Daoy (cell line): Measurements from ENCODE around the gene MAP4. TPM values are rescaled to one million over a fixed set of nuclear protein-coding genes. Genes with fewer than 3 reads are reported as not detected.
A peak's percentile ranks its signal among the peaks of the same experiment; 100 is the strongest.
"Not testable (repeated sequence)": the region's sequence is repeated elsewhere in the genome, so short reads cannot be mapped to it uniquely, and the experiment has no call there.

Source experiments
- DNase-seq: peaks from one replicate; pipeline ENCODE4 v3.0.0-alpha.2; 2015; ENCODE audit warnings: low read depth
- total RNA-seq: library from RNA; depleted of rRNA; stranded (reverse); fragments of >200 nt; shearing (Covaris generic); gene quantifications from 2 replicates; pipeline ENCODE4 v1.2.3, GENCODE V29; 2014; rRNA removed

The MAP4 gene
- total RNA-seq, 1 experiment from 2014 or later: 30.6 TPM

DNA sequence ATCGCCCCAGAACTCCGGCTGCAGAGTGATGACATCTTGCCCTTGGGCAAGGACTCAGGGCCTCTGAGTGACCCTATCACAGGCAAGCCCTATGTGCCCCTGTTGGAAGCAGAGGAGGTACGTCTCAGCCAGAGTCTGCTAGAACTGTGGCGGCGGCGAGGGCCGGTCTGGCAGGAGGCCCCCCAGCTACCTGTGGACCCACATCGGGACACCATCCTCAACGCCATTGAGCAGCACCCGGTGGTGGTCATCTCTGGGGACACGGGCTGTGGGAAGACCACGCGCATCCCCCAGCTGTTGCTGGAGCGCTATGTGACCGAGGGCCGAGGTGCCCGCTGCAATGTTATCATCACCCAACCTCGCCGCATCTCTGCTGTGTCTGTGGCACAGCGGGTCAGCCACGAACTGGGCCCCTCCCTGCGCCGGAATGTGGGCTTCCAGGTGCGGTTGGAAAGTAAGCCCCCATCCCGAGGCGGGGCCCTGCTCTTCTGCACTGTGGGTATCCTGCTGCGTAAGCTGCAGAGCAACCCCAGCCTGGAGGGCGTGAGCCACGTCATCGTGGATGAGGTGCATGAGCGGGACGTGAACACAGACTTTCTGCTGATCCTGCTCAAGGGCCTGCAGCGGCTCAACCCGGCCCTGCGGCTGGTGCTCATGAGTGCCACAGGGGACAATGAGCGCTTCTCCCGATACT, 169.9 kb downstream of the MAP4 start:
- DNase-seq: no peak

DNA sequence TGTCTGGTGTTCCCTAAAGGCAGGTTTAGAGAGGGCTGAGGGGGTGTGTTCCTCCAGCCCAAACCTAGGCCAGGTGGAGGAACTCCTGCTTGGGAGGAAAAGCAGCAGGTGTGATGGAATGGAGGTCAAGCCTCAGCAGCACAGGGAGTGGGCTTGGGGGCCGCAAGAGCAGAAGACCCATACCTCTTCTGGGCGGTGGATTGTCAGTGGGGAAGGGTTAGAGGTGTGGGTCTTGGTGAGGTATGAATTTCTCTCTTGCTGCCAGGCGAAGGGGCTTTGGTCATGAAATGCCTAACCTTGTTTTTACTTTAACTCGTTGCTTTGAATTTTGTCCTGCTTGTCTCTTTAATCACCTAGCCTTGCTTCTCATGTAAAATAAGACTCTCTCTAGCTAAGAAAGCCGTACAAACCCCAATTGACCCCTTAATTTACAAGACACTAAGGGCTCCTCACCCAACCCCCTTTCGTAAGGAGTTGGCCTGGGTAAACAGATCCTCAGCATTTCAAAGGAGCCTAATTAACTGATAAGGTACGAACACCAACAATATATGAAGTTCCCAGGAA, 174.3 kb downstream of the MAP4 start:
- DNase-seq: no peak

DNA sequence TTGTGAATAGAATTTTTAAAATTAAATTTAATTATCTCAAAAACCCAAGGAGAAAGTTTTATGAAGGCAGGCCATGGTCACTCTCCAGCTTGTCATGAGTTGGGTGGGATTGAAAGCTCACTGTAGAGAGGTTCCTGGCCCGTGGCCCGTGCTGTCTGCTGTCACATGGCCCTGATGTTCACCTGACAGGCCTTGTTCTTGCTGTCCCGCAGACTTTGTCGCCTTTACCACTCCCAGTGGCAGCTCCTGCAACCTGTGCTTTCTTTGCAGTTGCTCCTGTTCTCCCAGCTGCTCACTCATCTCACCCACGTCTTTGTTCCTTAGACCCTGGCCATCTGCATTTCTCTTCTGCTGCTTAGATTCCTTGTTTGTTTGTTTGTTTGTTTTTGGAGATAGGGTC, 177.7 kb downstream of the MAP4 start:
- no peak for DNase-seq

DNA sequence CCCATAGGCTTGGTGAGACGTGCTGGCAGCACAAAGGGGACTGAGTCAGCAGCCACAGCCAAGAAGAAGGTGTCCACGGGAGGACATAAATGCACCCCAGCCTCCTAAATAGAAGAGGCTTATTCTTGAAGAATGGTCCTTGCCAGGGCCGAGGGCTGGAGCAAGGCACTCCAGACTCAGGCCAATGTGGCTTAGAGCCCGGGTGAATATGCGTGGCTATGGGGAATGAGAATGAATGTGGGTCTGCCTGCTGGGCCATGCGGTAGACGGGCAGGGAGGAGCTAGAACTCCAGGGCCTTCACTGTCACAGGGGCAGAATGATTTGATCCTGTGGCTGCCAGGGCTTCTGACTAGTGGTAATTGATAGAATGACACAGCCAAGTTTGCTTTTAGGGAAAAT, 179.2 kb downstream of the MAP4 start:
- DNase-seq: no peak

DNA sequence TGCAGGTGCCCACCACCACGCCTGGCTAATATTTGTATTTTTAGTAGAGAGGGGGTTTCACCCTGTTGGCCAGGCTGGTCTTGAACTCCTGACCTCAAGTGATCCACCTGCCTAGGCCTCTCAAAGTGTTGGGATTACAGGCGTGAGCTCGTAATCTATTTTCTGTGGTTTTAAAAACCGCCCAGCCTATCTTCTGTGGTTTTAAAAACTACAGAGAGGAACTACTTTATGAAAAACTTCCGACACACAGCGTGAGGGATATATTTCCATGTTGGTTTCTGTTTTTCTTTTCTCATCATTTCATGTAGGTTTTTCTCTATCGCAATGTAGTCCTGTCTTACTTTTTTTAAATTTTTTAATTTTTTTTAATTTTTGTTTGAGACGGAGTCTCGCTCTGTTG, 186.7 kb downstream of the MAP4 start:
- not testable (repeated sequence) for DNase-seq

DNA sequence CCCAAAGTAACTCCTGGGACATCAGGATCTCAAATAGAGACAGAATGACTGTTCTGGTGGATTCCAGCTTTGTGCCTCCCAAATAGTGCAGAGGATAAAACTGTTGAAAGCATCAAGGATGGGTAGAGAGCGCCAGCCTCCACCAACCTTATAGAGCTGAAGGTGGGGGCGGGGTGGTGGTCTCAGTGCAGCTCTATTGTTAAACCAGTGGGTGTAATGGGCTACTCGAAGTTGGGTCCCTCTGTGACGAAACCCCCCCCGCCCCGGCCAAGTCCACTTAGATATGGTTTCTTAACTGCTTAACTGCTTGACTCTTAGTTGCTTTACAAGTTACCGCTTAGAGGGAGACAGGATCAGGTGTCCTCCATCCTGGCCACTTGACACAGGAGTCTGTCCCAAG, 190.6 kb downstream of the MAP4 start:
- DNase-seq: no peak

DNA sequence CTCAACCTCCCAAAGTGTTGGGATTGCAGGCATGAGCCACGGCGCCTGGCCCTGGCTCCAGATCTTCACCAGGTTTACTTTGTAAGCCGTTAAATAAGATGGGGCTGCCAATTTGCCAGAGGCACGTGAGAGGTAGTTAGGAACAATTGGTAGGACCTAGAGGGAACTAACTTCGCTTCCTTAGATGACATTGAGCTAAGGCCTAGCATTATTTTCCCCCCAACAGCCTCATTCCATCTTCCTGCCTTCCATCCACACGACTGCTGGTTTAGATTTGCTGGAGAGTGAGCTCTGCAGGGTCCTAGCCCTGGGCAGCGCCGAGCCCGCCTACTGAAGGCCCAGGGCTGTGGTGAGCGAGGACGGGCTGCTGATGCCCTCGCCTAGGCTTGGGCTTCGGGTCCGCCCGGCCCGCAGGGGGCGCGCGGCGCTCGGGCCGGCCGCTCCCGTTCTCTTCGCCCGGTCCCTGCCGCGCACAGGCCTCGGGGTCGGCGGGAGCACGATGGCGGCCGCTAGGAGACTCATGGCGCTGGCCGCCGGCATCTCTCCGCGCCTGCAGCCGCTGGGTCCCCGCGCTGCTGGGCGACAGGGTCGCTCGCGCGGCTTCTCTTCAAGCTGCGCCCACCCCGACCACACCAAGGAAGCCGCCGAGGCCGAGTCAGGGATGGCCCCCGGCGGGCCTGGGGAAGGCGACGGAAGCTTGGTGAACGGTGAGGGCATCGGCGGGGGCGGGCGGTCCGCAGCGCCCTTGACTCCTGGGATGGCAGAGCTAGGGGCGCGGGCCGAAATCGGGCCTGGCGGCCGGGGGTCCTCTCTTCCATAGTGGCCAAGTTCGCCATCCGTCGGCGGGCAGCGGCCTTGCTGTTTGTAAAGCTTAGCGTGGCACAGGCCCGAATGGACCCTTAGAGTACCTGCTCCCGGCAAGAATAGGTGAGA, 191.4 kb downstream of the MAP4 start:
- peak; percentile 89 for DNase-seq

DNA sequence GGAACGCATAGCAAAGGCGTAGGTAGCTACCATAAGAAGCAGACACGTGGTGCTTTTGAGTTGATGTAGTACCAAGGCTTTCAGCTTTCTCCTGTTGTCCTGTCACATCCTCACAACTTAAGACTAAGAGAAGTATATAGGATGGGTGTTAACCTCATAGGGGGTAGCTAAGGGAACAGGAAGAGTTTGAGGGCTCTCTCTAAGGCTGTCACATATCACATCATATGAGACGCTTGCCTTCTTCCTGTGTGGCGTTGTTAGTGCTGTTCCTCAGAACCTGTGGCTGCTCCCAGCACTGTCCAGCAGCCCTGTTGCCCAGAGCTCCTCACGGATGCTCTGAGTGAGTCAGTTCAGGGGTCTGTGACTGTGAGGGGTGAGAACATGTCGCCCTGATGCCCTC, 198.6 kb downstream of the MAP4 start:
- DNase-seq: no peak

DNA sequence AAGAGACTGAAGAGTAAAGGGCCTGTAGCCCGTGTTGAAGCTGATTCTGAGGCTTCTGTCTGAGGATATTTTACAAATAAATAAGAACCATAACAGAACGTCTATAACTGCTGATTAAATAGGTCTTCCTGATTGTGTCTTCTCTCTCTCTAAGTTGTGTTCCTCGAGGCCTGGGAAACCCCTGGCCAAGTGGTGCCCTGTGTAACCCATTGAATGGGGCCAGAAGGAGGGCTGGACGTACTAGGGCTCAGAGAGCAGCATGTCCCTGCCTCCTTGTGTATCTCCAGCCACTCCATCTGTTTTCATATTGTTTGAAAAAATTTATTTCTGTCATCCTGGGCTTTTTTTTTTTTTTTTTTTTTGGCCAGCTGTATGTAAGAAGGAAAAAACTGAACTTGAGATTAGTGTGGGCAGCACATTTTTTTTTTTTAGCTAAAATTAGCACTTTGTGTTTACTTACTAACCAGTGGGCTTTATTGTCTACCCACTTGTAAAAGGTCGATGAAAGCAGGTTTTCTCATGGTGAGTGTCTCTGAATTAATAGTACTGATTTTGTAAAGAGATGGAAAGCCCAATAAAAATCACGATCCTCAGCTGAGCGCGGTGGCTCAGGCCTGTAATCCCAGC, 202.6 kb downstream of the MAP4 start:
- no peak for DNase-seq

DNA sequence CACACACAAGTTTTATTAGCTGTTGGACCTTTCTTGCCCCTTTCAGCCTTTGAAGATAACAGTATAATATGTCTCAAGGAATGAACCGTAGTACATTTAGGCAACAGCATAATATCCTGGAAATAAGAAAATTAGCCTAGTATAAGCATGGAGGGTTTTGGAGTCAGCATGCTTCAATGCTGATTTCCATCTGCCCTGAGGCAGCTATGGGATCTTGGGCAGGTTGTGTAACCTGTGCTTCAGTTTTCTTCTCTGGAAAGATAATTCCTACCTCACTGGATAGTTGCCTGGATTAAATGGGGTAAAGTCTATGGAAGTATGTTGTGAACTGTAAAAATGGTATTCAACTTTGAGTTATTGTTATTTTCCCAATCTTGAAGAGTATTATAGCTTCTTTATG, 211.6 kb downstream of the MAP4 start:
- no peak for DNase-seq

DNA sequence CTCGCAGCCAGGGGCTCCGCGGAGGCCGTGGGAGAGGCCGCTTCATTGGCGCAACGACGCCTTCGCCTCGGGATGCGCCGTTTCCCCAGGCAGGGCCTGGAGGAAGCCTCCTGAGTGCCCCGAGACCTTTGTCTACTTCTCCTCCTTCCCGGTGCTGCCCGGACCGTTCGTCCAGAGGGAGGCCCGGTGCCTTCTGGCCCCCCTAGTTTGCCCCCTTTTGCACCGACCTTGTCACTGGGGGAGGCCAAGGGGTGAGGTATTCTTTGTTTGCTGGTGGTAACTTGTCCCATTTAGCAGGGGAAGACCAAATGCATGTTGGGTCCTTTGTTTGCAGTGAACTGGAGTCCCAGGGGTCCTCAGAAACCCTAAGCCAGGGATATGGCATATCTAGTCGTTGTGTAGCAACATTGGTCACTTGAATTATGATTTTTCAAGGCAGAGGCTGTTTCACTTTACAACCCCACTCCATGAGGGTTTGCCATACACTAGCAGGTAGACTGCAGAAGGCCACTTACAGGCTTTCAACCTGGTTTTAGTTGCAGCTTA, 212.7 kb downstream of the MAP4 start:
- no peak for DNase-seq

DNA sequence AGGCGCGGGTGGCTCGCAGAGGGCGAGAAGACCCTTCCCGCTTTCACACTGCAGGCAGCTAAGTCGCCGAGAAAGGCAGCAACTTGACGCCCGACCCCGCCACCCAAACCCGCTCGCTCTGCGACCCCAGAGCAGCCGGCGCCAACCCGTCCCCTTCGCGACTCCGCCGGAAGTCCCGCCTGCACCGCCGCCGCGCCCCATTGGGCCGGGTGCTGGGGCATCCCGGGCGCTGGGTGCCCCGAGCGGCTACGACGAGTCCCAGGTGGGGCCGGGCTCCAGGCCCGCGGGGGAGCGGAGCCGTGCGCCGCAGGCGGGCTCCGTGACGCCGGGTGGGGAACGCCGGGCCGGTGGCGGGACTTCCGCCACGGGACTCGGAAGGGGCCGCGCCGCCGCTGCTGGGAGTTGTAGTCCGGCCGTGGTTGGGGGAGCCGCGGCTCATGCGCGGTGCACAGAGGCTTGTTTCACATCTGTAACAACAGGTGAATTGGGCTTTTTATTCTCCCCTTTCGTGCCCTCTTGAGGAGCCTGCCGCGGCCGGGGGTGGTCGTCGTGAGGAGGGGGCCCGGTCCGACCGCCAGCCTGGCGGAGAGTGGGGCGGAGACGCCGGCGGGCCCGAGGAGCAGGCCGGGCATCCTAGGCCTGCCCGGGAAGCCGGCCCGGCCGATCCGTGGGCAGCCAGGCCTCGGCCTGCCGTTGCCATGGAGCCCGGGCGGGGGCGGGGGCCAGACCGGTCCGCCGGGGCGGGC, 213.3 kb downstream of the MAP4 start, which contains the start of gene DHX30:
TSS of gene DHX30 (plus strand) at position 405 of the 746 bp plus-strand sequence. CDS start 7,546 bp downstream, outside the sequence.
- DNase-seq: peak; percentile 88

Other genes with a start within 250 kb of the MAP4 start
- 43.8 and 45.2 TPM in 2 replicates for gene SMARCC1, start 234.5 kb downstream of the MAP4 start, total RNA-seq
- gene DHX30, start 213.3 kb downstream of the MAP4 start, total RNA-seq: 66.5 and 68.0 TPM in 2 replicates
- gene CDC25A, start 172.0 kb upstream of the MAP4 start, total RNA-seq: 37.1 and 39.7 TPM in 2 replicates
- not detected in 2 replicates for gene CAMP, start 207.1 kb upstream of the MAP4 start, total RNA-seq
- gene ZNF589, start 224.7 kb upstream of the MAP4 start, total RNA-seq: 4.5 and 5.1 TPM in 2 replicates